Lower lobe of right lung (tissue), 2 donors: ENCODE results near the gene GRIFIN. TPM values are rescaled to one million over a fixed set of nuclear protein-coding genes. Genes with fewer than 3 reads are reported as not detected.

Experiments used
- ATAC-seq, 2 donors: fragments of 200-7000 bp; cut with Tn5 transposase; one replicate each; pipeline ENCODE4 v1.9.1; 2020 to 2022; ENCODE audit warnings: mild to moderate bottlenecking in 2 of 2, moderate library complexity in 2 of 2
- DNase-seq: peaks from one replicate; pipeline ENCODE4 v3.0.0-alpha.2; 2020
- H3K27ac ChIP-seq: fragments of 200-600 bp; one replicate; pipeline ENCODE4 v1.8.0; 2022
- H3K27me3 ChIP-seq: fragments of 200-600 bp; one replicate; pipeline ENCODE4 v1.8.0; 2022; ENCODE audit warnings: low read depth
- H3K36me3 ChIP-seq: fragments of 200-600 bp; one replicate; pipeline ENCODE4 v1.8.0; 2022; ENCODE audit warnings: mild to moderate bottlenecking
- H3K4me1 ChIP-seq: fragments of 200-600 bp; one replicate; pipeline ENCODE4 v1.8.0; 2022
- H3K4me3 ChIP-seq: fragments of 200-600 bp; one replicate; pipeline ENCODE4 v1.8.0; 2022; ENCODE audit warnings: mild to moderate bottlenecking
- H3K9me3 ChIP-seq: fragments of 200-600 bp; one replicate; pipeline ENCODE4 v1.8.0; 2022
- intact Hi-C: fragments of 100-400 bp; cut with DNase I; formaldehyde crosslinking; loops from one replicate; pipeline ENCODE4 v1.11.0; 2022
- total RNA-seq: library from RNA; stranded (reverse); fragmentation: NEBNext Ultra II Directional; extraction: Animal tissue kit (Norgen Biotek cat#: 25700); gene quantifications from one replicate; pipeline ENCODE4 v1.2.1, GENCODE V29; 2021
- TF ChIP-seq, protein P1 (sequence below): fragments of 200-600 bp; IDR thresholded peaks from one replicate; pipeline ENCODE4 v1.8.0; 2022; ENCODE audit warnings: antibody characterized with exemption, mild to moderate bottlenecking
- donor health status: DM: no; HTN: yes; CAD: no; lungs with severe emphysema.

GRIFIN gene
- total RNA-seq, 1 donor from 2014 or later: not detected

DNA sequence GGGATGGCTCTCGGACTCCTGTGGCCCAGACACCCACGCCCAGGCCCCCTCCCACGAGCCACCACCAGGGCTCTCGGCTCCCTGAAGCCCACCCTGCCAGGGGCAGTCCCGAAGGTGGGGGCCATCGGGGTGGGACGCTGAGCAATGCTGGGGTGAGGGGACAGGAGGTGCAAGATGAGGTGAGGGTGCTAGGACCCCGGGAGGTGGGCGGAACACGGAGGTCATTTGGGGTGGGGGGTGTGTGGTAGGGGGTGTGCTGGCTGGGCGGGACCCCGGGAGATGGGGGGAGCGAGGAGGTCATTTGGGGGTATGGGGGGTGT, 26.4 kb upstream of the GRIFIN start:
- Histone ChIP-seq H3K36me3 (no peaks in the 10 kb centered on the region), H3K27ac (no peak overlapping the region), H3K4me1 (peaks cover 1% of the 10 kb centered on the region), H3K4me3 (no peak overlapping the region), H3K27me3 (peaks cover 17% of the 10 kb centered on the region), H3K9me3 (no peaks in the 10 kb centered on the region)
- ATAC-seq (no peak), DNase-seq (no peak)
- TF ChIP-seq, protein P1, sequence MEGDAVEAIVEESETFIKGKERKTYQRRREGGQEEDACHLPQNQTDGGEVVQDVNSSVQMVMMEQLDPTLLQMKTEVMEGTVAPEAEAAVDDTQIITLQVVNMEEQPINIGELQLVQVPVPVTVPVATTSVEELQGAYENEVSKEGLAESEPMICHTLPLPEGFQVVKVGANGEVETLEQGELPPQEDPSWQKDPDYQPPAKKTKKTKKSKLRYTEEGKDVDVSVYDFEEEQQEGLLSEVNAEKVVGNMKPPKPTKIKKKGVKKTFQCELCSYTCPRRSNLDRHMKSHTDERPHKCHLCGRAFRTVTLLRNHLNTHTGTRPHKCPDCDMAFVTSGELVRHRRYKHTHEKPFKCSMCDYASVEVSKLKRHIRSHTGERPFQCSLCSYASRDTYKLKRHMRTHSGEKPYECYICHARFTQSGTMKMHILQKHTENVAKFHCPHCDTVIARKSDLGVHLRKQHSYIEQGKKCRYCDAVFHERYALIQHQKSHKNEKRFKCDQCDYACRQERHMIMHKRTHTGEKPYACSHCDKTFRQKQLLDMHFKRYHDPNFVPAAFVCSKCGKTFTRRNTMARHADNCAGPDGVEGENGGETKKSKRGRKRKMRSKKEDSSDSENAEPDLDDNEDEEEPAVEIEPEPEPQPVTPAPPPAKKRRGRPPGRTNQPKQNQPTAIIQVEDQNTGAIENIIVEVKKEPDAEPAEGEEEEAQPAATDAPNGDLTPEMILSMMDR: no peak
- intact Hi-C loops: no loop called here

DNA sequence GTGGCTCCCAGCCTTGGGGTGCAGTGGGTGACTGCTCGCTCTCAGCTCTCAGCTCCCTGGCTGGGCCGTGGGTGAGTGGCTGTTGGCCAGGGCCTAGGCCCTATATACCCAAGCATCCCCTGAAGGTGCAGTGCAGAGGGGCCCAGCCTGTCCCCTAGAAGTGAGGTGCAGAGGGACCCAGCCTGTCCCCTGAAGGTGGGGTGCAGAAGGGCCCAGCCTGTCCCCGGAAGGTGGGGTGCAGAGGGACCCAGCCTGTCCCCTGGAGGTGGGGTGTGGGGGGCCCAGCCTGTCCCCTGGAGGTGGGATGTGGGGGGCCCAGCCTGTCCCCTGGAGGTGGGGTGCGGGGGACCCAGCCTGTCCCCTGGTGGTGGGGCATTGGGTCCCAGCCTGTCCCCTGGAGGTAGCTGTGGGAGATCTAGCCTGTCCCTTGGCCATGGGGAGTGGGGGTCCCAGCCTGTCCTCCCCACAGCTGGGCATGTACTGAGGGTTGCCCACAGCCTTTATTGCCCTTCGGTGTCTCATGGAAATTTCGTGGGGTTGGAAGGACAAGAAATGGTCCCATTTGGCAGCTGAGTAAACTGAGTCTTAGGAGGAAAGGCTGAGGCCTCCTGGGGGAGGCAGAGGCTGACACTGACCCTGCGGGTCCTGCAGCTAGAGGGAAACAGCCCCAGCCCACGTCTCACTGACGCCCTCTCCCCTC, 25.9 kb upstream of the GRIFIN start:
- DNase-seq (no peak), ATAC-seq (no peak)
- TF ChIP-seq, protein P1: no peak
- Histone ChIP-seq H3K9me3 (no peaks in the 10 kb centered on the region), H3K4me1 (no peaks in the 10 kb centered on the region), H3K27ac (no peak overlapping the region), H3K4me3 (no peak overlapping the region), H3K27me3 (peaks cover 22% of the 10 kb centered on the region), H3K36me3 (no peaks in the 10 kb centered on the region)
- intact Hi-C loops: no loop called here

DNA sequence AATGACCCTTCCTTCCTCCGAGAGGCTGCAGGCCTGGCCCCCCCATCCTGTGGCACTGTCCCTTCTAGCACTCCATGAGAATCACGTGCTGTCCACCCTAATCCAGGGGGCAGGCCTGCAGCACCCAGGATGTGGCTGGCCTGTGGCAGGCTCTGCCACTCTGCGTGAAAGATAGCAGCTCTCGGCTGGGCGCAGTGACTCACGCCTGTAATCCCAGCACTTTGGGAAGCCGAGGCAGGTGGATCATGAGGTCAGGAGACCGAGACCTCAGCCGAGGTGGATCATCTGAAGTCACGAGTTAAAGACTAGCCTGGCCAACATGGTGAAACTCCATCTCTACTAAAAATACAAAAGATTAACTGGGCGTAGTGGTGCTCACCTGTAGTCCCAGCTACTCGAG, 24.5 kb upstream of the GRIFIN start:
- DNase-seq (no peak), ATAC-seq (no peak)
- Histone ChIP-seq H3K4me1 (no peaks in the 10 kb centered on the region), H3K36me3 (no peaks in the 10 kb centered on the region), H3K27me3 (peaks cover 26% of the 10 kb centered on the region), H3K9me3 (no peaks in the 10 kb centered on the region), H3K27ac (no peak overlapping the region), H3K4me3 (no peak overlapping the region)
- intact Hi-C loops: no loop called here
- TF ChIP-seq, protein P1: no peak

DNA sequence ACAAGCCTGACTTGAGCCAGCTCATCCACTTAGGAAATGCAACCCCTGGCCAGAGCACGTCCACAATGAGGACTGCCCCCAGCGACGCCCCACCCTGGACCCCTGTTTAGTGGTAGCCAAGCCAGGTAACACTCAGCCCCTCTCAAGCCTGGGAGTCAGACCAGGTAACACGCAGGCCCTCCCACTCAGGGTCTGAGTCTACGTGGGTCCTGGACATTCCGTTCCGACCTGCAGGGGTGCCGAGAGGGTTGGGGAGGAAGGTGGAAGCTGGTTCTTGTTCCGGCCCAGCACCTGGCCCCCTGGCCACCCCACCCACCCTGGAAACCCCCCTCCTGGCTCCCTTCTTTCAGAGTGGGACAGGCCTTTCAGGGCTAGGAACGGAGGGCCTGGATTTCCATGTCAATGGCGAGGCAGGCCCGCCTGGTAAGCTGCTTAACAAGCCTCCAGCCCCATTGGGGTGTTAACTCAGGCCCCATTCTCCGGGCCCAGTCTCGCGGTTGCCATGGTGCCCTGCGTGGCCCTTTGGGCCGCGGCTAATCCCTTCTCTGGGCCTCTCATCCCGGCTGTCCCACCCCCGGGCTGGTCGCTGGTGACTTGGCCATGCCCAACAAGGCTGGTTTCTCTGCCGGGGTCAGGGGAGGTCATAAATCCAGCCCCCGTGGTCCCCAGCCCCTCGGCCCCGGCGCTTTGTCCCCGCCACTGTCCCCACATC, 23.7 kb upstream of the GRIFIN start:
- DNase-seq (no peak), ATAC-seq (no peak)
- TF ChIP-seq, protein P1: no peak
- Histone ChIP-seq H3K36me3 (no peaks in the 10 kb centered on the region), H3K4me1 (no peaks in the 10 kb centered on the region), H3K4me3 (no peak overlapping the region), H3K27me3 (peaks cover 30% of the 10 kb centered on the region), H3K27ac (no peak overlapping the region), H3K9me3 (no peaks in the 10 kb centered on the region)
- intact Hi-C loops: no loop called here

DNA sequence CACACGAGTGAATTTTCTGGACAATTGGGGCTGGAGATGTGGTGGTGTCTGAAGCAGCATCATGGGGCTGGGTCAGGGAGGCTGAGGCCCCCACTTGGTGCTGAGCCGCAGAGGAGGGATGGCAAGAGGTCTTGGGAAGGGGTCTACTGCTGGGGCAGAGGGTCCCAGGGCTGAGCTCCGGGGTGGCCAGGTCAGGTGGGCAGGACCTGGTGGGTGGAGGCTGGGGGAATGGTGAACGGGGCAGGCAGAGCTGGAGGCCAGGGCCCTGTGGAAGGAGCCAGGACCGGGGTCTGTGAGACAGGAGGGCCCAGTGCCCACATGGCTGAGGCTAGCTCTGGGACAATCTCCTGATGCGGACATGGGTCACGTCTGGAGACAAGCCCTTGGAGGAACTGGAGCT, 23.0 kb upstream of the GRIFIN start:
- intact Hi-C loops: no loop called here
- H3K4me1 ChIP-seq: peaks cover 6% of the 10 kb centered on the region
- H3K4me3 ChIP-seq: no peak overlapping the region
- H3K9me3 ChIP-seq: no peaks in the 10 kb centered on the region
- DNase-seq (no peak), ATAC-seq (no peak)
- no peak overlapping the region for H3K27ac ChIP-seq
- peaks cover 30% of the 10 kb centered on the region for H3K27me3 ChIP-seq
- TF ChIP-seq, protein P1: no peak
- H3K36me3 ChIP-seq: no peaks in the 10 kb centered on the region
